SU-DHL-6 (cell line): ENCODE measurements around the gene PSMD3.

ENCODE experiments used
- H2AFZ ChIP-seq: fragments of 200-600 bp; sonication (generic); 2 replicates; pipeline ENCODE4 v1.6.1; 2014; ENCODE audit warnings: low read depth, mild to moderate bottlenecking, moderate library complexity, mixed read lengths, antibody characterized with exemption, low read length; ENCODE audit not compliant: severe bottlenecking
- H3F3A ChIP-seq: fragments of 200-600 bp; shearing (Covaris generic); 2 replicates; pipeline ENCODE4 v1.6.0; 2016; ENCODE audit warnings: antibody characterized with exemption, mild to moderate bottlenecking; ENCODE audit not compliant: insufficient read depth
- H3K27ac ChIP-seq: fragments of 200-600 bp; sonication (generic); 2 replicates; pipeline ENCODE4 v1.5.1; 2016; ENCODE audit warnings: low read depth, mild to moderate bottlenecking, low read length, moderate library complexity, mixed read lengths
- H3K27me3 ChIP-seq: fragments of 200-600 bp; sonication (generic), shearing (Covaris generic); 2 replicates; pipeline ENCODE4 v1.6.0; 2014; ENCODE audit warnings: mild to moderate bottlenecking, low read length
- H3K36me3 ChIP-seq: fragments of 200-600 bp; sonication (generic); 2 replicates; pipeline ENCODE4 v1.6.1; 2014; ENCODE audit warnings: mild to moderate bottlenecking, low read length, mixed read lengths
- H3K4me2 ChIP-seq: fragments of 300-600, 200-600 bp; shearing (Covaris generic), sonication (generic); 2 replicates; pipeline ENCODE4 v1.6.0; 2014; ENCODE audit warnings: low read length, low read depth, mild to moderate bottlenecking; ENCODE audit not compliant: poor library complexity, severe bottlenecking
- H3K4me3 ChIP-seq: fragments of 200-600 bp; sonication (generic); 2 replicates; pipeline ENCODE4 v1.5.1; 2014; ENCODE audit warnings: antibody characterized with exemption, low read length, mild to moderate bottlenecking, mixed read lengths; ENCODE audit not compliant: insufficient read depth, poor library complexity, severe bottlenecking
- H3K79me2 ChIP-seq: fragments of 200-600 bp; sonication (generic); 2 replicates; pipeline ENCODE4 v1.6.1; 2014; ENCODE audit warnings: mild to moderate bottlenecking, low read length, moderate library complexity; ENCODE audit not compliant: insufficient read depth
- H3K9ac ChIP-seq: fragments of 200-600 bp; sonication (generic); 2 replicates; pipeline ENCODE4 v1.7.0; 2014; ENCODE audit warnings: mild to moderate bottlenecking, low read length
- H3K9me2 ChIP-seq: fragments of 200-600 bp; sonication (generic); replicated peaks from 2 replicates; pipeline ENCODE4 v1.6.1; 2014; ENCODE audit warnings: low read length; ENCODE audit not compliant: insufficient read depth
- H3K9me3 ChIP-seq: fragments of 200-600 bp; sonication (generic); 2 replicates; pipeline ENCODE4 v1.6.1; 2014; ENCODE audit warnings: low read length, mixed read lengths; ENCODE audit not compliant: insufficient read depth
- H4K20me1 ChIP-seq: fragments of 200-600 bp; sonication (generic); 2 replicates; pipeline ENCODE4 v1.6.1; 2014; ENCODE audit warnings: low read depth, mild to moderate bottlenecking, antibody characterized with exemption, low read length, moderate library complexity, mixed read lengths
- CTCF ChIP-seq: fragments of 200-600 bp; sonication (generic); IDR thresholded peaks from one replicate; pipeline ENCODE4 v1.5.1; 2017; ENCODE audit warnings: antibody characterized with exemption, mild to moderate bottlenecking, low read length, moderate library complexity; ENCODE audit not compliant: insufficient read depth, poor library complexity, severe bottlenecking
- EZH2phosphoT487 ChIP-seq: fragments of 200-600 bp; sonication (generic), shearing (Covaris generic); conservative IDR thresholded peaks from 2 replicates; pipeline ENCODE4 v1.6.1; 2018; ENCODE audit warnings: mild to moderate bottlenecking, antibody characterized with exemption, low read length, moderate library complexity, mixed read lengths

The PSMD3 gene

GRCh38 chr17:40014375-40014980, 33.9 kb downstream of the PSMD3 start:
- Histone ChIP-seq H3K36me3 (no peaks in the 10 kb centered on the region), H3K9ac (no peak overlapping the region), H3K27me3 (no peaks in the 10 kb centered on the region), H3K79me2 (no peaks in the 10 kb centered on the region), H4K20me1 (no peaks in the 10 kb centered on the region), H3K4me2 (no peak overlapping the region), H3F3A (no peaks in the 10 kb centered on the region), H3K9me2 (no peaks in the 10 kb centered on the region), H2AFZ (no peak overlapping the region), H3K9me3 (no peaks in the 10 kb centered on the region), H3K4me3 (no peak overlapping the region), H3K27ac (no peak overlapping the region)
- TF ChIP-seq EZH2phosphoT487, result no peak
- TF ChIP-seq CTCF, result no peak

GRCh38 chr17:40015005-40015997, 34.7 kb downstream of the PSMD3 start, which contains the start of gene CSF3:
TSS of gene CSF3 (plus strand) at chr17:40015440. CDS start at chr17:40015475, 35 bp downstream.
- no peaks in the 10 kb centered on the region for H3K27me3 ChIP-seq
- no peak within 1 kb of the TSS for H3K4me3 ChIP-seq
- H3K36me3 ChIP-seq, result no peaks in the 10 kb centered on the region
- no peak within 1 kb of the TSS for H3K27ac ChIP-seq
- H3F3A ChIP-seq, result no peaks in the 10 kb centered on the region
- no peak within 1 kb of the TSS for H3K9ac ChIP-seq
- TF ChIP-seq CTCF (no peak), EZH2phosphoT487 (no peak)
- H4K20me1 ChIP-seq, result no peaks in the 10 kb centered on the region
- no peaks in the 10 kb centered on the region for H3K79me2 ChIP-seq
- no peak within 1 kb of the TSS for H3K4me2 ChIP-seq
- no peaks in the 10 kb centered on the region for H3K9me2 ChIP-seq
- no peak within 1 kb of the TSS for H2AFZ ChIP-seq
- no peaks in the 10 kb centered on the region for H3K9me3 ChIP-seq

GRCh38 chr17:40015998-40016985, 35.7 kb downstream of the PSMD3 start:
- no peak overlapping the region for H3K4me2 ChIP-seq
- no peaks in the 10 kb centered on the region for H3K36me3 ChIP-seq
- H3K9me3 ChIP-seq, result no peaks in the 10 kb centered on the region
- no peak overlapping the region for H3K9ac ChIP-seq
- H4K20me1 ChIP-seq, result no peaks in the 10 kb centered on the region
- TF ChIP-seq CTCF (no peak), EZH2phosphoT487 (no peak)
- H3F3A ChIP-seq, result no peaks in the 10 kb centered on the region
- H3K27me3 ChIP-seq, result no peaks in the 10 kb centered on the region
- no peak overlapping the region for H2AFZ ChIP-seq
- H3K27ac ChIP-seq, result no peak overlapping the region
- no peak overlapping the region for H3K4me3 ChIP-seq
- no peaks in the 10 kb centered on the region for H3K9me2 ChIP-seq
- no peaks in the 10 kb centered on the region for H3K79me2 ChIP-seq
